K562 (cell line): ENCODE data around the gene RAB31. TPM values are rescaled to one million over a fixed set of nuclear protein-coding genes. Genes with fewer than 3 reads are reported as not detected.

ENCODE experiments used
- CREB1 ChIP-seq, 2 experiments: sonication (generic) in 1 of 2; formaldehyde crosslinking in 1 of 2; IDR thresholded peaks; 2 replicates each; pipeline versions ENCODE4 v1.6.1 to v1.8.0; 2012 to 2022; ENCODE audit warnings: inconsistent platforms in 1 of 2, mild to moderate bottlenecking in 1 of 2, missing genetic modification reagents in 1 of 2, moderate library complexity in 1 of 2
- CTBP1 ChIP-seq: fragments of 450-650 bp; IDR thresholded peaks from 2 replicates; pipeline ENCODE4 v1.6.1; 2016; ENCODE audit warnings: borderline replicate concordance
- ELF4 ChIP-seq: fragments of 450-650 bp; formaldehyde crosslinking; IDR thresholded peaks from 2 replicates; pipeline ENCODE4 v1.4.0; 2022; ENCODE audit warnings: missing genetic modification characterization
- ILK ChIP-seq: fragments of 450-650 bp; IDR thresholded peaks from 2 replicates; pipeline ENCODE4 v1.6.1; 2016; ENCODE audit warnings: missing genetic modification characterization, low read depth, mild to moderate bottlenecking, missing compliant biosample characterization, moderate library complexity, borderline replicate concordance
- IRF2 ChIP-seq: sonication (generic); formaldehyde crosslinking; IDR thresholded peaks from 2 replicates; pipeline ENCODE4 v1.8.1; 2022; ENCODE audit warnings: mild to moderate bottlenecking, missing genetic modification reagents
- MTA3 ChIP-seq: fragments of 450-650 bp; formaldehyde crosslinking; IDR thresholded peaks from 2 replicates; pipeline ENCODE4 v1.6.1; 2017; ENCODE audit warnings: mild to moderate bottlenecking, borderline replicate concordance
- RAD21 ChIP-seq, 2 experiments: fragments of 250-450 bp in 1 of 2; fragments of 450-650 bp in 1 of 2; sonication (Bioruptor Pico) in 1 of 2; formaldehyde crosslinking in 1 of 2; IDR thresholded peaks in 1 of 2; conservative IDR thresholded peaks in 1 of 2; 2 replicates each; pipeline versions ENCODE4 v1.4.0 to v1.8.0; 2020 to 2022; ENCODE audit warnings: mild to moderate bottlenecking in 2 of 2, moderate library complexity in 1 of 2
- REST ChIP-seq, 2 experiments: fragments of 450-650 bp; formaldehyde crosslinking in 1 of 2; IDR thresholded peaks; 2 replicates each; pipeline versions ENCODE4 v1.4.0 to v1.6.1; 2014 to 2020; ENCODE audit warnings: mild to moderate bottlenecking in 2 of 2, borderline replicate concordance in 1 of 2, low read depth in 1 of 2
- ZNF24 ChIP-seq: fragments of 450-650 bp; IDR thresholded peaks from 2 replicates; pipeline ENCODE4 v1.6.1; 2016
- polyA plus RNA-seq, 8 experiments: library from polyadenylated mRNA; depleted of rRNA in 4 of 8; stranded (reverse) in 5 of 8; unstranded in 3 of 8; fragments of >200 nt; fragmentation: Nextera tagmentation in 2 of 8; fragmentation: Illumina TruSeq in 1 of 8; extraction: Ambion mirVana in 2 of 8; extraction: Trizol in 1 of 8; gene quantifications; 2 replicates each; pipeline versions ENCODE4 v1.2.1 to v1.2.3, GENCODE V29; 2011 to 2014; ENCODE audit warnings: inconsistent platforms in 1 of 8, missing spikeins in 1 of 8
- total RNA-seq, 7 experiments: library from RNA; depleted of rRNA in 6 of 7; stranded (reverse); fragments of >200 nt in 6 of 7; fragmentation: Illumina TruSeq in 2 of 7; extraction: Trizol in 2 of 7; gene quantifications; 2 replicates each; pipeline versions ENCODE4 v1.2.1 to v1.2.3, GENCODE V29; 2011 to 2021; ENCODE audit warnings: low replicate concordance in 1 of 7
- TF ChIP-seq, protein P1 (sequence below): fragments of 250-450 bp; sonication (Bioruptor Pico); IDR thresholded peaks from 2 replicates; pipeline ENCODE4 v1.4.0; 2020
- TF ChIP-seq, protein P2 (sequence below): fragments of 250-450 bp; sonication (Bioruptor Pico); IDR thresholded peaks from 2 replicates; pipeline ENCODE4 v1.5.0; 2020; ENCODE audit warnings: mild to moderate bottlenecking

RAB31 gene
- total and polyA plus RNA-seq, 9 of the 15 experiments (the other 6 are each of a cell fraction or from before 2014, with no cell fraction given): 20.7 to 70.4 (median 41.3) TPM

DNA sequence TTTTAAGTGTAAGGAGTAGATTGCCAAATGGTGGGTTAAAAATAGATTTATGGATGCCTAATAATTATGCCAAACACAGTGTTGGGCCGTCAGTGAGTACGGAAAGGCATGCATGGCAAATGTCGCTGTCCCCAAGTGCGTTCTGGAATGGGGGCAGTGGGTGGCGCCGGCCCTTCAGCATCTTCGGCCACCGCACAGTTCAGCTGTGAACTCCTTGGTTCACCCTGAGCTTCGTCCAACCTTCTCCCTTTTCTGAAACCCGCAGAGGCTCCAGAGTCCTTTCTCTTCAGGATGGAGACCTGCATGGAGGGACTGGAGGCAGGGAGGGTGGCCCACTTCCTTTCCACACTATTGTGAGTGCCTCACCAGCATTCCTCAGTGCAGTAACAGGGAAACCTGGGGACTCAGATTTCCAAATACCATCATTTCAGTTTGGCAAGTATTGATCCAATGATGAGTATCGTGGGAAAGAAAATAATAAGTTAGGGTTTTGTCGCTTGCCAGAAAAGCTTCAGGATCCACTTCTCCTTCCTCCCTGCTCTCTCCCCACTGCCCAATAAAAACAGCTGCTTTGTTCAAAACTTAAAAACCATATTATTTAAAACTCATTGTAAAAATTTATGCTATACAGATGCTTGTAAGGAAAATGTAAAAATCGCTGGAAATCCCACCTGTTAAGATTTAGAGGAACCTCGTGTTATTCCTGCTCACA, 103.0 kb downstream of the RAB31 start (continued):
- TF ChIP-seq RAD21 (CRISPR knock-in tag; conservative IDR thresholded peaks at IDR 0.05 in 1 of 2, IDR thresholded peaks at IDR 0.05 in 1 of 2) (peak; percentile 62 to 83), IRF2 (CRISPR knock-in tag) (no peak), MTA3 (0 out of 2 replicates have a peak, but pooled peaks have one; percentile 35), CTBP1 (peak; percentile 59), ELF4 (CRISPR knock-in tag) (no peak), REST (IDR thresholded peaks at IDR 0.05; ENCODE audit: borderline replicate concordance) (peak; percentile 87), REST (CRISPR knock-in tag; IDR thresholded peaks at IDR 0.05; ENCODE audit: low read depth) (peak; percentile 79; the same call in 1 of the 2 replicates), ZNF24 (0 out of 2 replicates have a peak, but pooled peaks have one; percentile 30), ILK (tag) (no peak), CREB1 (IDR thresholded peaks at IDR 0.05) (no peak), CREB1 (CRISPR knock-in tag; IDR thresholded peaks at IDR 0.05) (no peak)
- TF ChIP-seq, protein P1, sequence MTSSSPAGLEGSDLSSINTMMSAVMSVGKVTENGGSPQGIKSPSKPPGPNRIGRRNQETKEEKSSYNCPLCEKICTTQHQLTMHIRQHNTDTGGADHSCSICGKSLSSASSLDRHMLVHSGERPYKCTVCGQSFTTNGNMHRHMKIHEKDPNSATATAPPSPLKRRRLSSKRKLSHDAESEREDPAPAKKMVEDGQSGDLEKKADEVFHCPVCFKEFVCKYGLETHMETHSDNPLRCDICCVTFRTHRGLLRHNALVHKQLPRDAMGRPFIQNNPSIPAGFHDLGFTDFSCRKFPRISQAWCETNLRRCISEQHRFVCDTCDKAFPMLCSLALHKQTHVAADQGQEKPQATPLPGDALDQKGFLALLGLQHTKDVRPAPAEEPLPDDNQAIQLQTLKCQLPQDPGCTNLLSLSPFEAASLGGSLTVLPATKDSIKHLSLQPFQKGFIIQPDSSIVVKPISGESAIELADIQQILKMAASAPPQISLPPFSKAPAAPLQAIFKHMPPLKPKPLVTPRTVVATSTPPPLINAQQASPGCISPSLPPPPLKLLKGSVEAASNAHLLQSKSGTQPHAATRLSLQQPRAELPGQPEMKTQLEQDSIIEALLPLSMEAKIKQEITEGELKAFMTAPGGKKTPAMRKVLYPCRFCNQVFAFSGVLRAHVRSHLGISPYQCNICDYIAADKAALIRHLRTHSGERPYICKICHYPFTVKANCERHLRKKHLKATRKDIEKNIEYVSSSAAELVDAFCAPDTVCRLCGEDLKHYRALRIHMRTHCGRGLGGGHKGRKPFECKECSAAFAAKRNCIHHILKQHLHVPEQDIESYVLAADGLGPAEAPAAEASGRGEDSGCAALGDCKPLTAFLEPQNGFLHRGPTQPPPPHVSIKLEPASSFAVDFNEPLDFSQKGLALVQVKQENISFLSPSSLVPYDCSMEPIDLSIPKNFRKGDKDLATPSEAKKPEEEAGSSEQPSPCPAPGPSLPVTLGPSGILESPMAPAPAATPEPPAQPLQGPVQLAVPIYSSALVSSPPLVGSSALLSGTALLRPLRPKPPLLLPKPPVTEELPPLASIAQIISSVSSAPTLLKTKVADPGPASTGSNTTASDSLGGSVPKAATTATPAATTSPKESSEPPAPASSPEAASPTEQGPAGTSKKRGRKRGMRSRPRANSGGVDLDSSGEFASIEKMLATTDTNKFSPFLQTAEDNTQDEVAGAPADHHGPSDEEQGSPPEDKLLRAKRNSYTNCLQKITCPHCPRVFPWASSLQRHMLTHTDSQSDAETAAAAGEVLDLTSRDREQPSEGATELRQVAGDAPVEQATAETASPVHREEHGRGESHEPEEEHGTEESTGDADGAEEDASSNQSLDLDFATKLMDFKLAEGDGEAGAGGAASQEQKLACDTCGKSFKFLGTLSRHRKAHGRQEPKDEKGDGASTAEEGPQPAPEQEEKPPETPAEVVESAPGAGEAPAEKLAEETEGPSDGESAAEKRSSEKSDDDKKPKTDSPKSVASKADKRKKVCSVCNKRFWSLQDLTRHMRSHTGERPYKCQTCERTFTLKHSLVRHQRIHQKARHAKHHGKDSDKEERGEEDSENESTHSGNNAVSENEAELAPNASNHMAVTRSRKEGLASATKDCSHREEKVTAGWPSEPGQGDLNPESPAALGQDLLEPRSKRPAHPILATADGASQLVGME (CRISPR knock-in tag): no peak
- TF ChIP-seq, protein P2, sequence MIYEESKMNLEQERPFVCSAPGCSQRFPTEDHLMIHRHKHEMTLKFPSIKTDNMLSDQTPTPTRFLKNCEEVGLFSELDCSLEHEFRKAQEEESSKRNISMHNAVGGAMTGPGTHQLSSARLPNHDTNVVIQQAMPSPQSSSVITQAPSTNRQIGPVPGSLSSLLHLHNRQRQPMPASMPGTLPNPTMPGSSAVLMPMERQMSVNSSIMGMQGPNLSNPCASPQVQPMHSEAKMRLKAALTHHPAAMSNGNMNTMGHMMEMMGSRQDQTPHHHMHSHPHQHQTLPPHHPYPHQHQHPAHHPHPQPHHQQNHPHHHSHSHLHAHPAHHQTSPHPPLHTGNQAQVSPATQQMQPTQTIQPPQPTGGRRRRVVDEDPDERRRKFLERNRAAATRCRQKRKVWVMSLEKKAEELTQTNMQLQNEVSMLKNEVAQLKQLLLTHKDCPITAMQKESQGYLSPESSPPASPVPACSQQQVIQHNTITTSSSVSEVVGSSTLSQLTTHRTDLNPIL: no peak
